ENCODE measurements around the gene RABGAP1L.
"Not testable (repeated sequence)": the region's sequence is repeated elsewhere in the genome, so short reads cannot be mapped to it uniquely, and the experiment has no call there.

- TF ChIP-seq, protein P1, sequence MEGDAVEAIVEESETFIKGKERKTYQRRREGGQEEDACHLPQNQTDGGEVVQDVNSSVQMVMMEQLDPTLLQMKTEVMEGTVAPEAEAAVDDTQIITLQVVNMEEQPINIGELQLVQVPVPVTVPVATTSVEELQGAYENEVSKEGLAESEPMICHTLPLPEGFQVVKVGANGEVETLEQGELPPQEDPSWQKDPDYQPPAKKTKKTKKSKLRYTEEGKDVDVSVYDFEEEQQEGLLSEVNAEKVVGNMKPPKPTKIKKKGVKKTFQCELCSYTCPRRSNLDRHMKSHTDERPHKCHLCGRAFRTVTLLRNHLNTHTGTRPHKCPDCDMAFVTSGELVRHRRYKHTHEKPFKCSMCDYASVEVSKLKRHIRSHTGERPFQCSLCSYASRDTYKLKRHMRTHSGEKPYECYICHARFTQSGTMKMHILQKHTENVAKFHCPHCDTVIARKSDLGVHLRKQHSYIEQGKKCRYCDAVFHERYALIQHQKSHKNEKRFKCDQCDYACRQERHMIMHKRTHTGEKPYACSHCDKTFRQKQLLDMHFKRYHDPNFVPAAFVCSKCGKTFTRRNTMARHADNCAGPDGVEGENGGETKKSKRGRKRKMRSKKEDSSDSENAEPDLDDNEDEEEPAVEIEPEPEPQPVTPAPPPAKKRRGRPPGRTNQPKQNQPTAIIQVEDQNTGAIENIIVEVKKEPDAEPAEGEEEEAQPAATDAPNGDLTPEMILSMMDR (IDR thresholded peaks at IDR 0.05) = not testable (repeated sequence)
- TF ChIP-seq EZH2phosphoT487 (IDR thresholded peaks at IDR 0.05) = not testable (repeated sequence)
These were observed 14.9 kb upstream of the RABGAP1L start for GRCh38 chr1:174144397-174144783.
